Subcutaneous abdominal adipose tissue (tissue), 5 donors: ENCODE data around the gene CHSY1.
A peak's percentile ranks its signal among the peaks of the same experiment; 100 is the strongest.

Source experiments
- H3K27ac ChIP-seq: one replicate; pipeline ENCODE4 v1.7.0; 2013; ENCODE audit warnings: low read depth, mild to moderate bottlenecking, inconsistent platforms, low read length, moderate library complexity
- H3K27me3 ChIP-seq, 5 donors: one replicate each; pipeline ENCODE4 v1.7.0; 2013; ENCODE audit warnings: low read length in 5 of 5, inconsistent platforms in 1 of 5; ENCODE audit not compliant: control insufficient read depth in 5 of 5, insufficient read depth in 4 of 5
- H3K36me3 ChIP-seq, 5 donors: one replicate each; pipeline ENCODE4 v1.7.0; 2013; ENCODE audit warnings: low read length in 5 of 5; ENCODE audit not compliant: control insufficient read depth in 5 of 5, insufficient read depth in 5 of 5
- H3K4me1 ChIP-seq, 5 donors: one replicate each; pipeline ENCODE4 v1.7.0; 2013; ENCODE audit warnings: low read length in 5 of 5, mild to moderate bottlenecking in 3 of 5, moderate library complexity in 1 of 5; ENCODE audit not compliant: control insufficient read depth in 5 of 5, insufficient read depth in 5 of 5
- H3K4me3 ChIP-seq, 5 donors: one replicate each; pipeline ENCODE4 v1.7.0; 2013; ENCODE audit warnings: low read length in 5 of 5, low read depth in 1 of 5
- H3K9ac ChIP-seq, 5 donors: one replicate each; pipeline ENCODE4 v1.7.0; 2013; ENCODE audit warnings: low read length in 5 of 5, mild to moderate bottlenecking in 4 of 5, moderate library complexity in 3 of 5
- H3K9me3 ChIP-seq, 5 donors: one replicate each; pipeline ENCODE4 v1.7.0; 2013; ENCODE audit warnings: low read length in 5 of 5; ENCODE audit not compliant: control insufficient read depth in 5 of 5
- donor health status: healthy.
- donor health status: healthy.
- donor health status: healthy.
- donor health status: healthy.
- donor health status: healthy.

CHSY1 gene

GRCh38 chr15:101203029-101203573 lies 48.7 kb downstream of the CHSY1 start:
- H3K9ac ChIP-seq: no peak overlapping the region
- peaks cover 5 to 41% (median 41%) of the 10 kb centered on the region in 5 donors for H3K4me1 ChIP-seq
- no peak overlapping the region for H3K27ac ChIP-seq
- no peak overlapping the region for H3K4me3 ChIP-seq
- no peaks in the 10 kb centered on the region for H3K9me3 ChIP-seq
- H3K27me3 ChIP-seq: no peaks in the 10 kb centered on the region
- no peaks in the 10 kb centered on the region for H3K36me3 ChIP-seq

GRCh38 chr15:101201411-101202174 lies 50.3 kb downstream of the CHSY1 start:
- no peaks in the 10 kb centered on the region for H3K27me3 ChIP-seq
- peaks cover 5 to 44% (median 35%) of the 10 kb centered on the region in 5 donors for H3K4me1 ChIP-seq
- no peaks in the 10 kb centered on the region for H3K9me3 ChIP-seq
- H3K4me3 ChIP-seq: peak overlapping the region in 2 of 5 donors; percentile 5 to 9
- H3K36me3 ChIP-seq: no peaks in the 10 kb centered on the region
- H3K27ac ChIP-seq: peak overlapping the region; percentile 46
- H3K9ac ChIP-seq: no peak overlapping the region

GRCh38 chr15:101200181-101200580 lies 51.7 kb downstream of the CHSY1 start:
- Histone ChIP-seq H3K4me1 (peaks cover 5 to 44% (median 35%) of the 10 kb centered on the region in 5 donors), H3K9ac (no peak overlapping the region)

GRCh38 chr15:101198800-101199199 lies 53.0 kb downstream of the CHSY1 start:
- peak overlapping the region; percentile 27 for H3K27ac ChIP-seq
- no peak overlapping the region for H3K9ac ChIP-seq
- H3K4me1 ChIP-seq: peaks cover 5 to 53% (median 46%) of the 10 kb centered on the region in 5 donors

More at GRCh38 chr15:101200181-101200580, 51.7 kb downstream of the CHSY1 start:
- peak overlapping the region; percentile 51 for H3K27ac ChIP-seq
- H3K4me3 ChIP-seq: no peak overlapping the region
- no peaks in the 10 kb centered on the region for H3K36me3 ChIP-seq
- H3K9me3 ChIP-seq: no peaks in the 10 kb centered on the region
- H3K27me3 ChIP-seq: no peaks in the 10 kb centered on the region

GRCh38 chr15:101198031-101198575 lies 53.7 kb downstream of the CHSY1 start:
- Histone ChIP-seq H3K36me3 (no peaks in the 10 kb centered on the region), H3K9ac (no peak overlapping the region), H3K27ac (no peak overlapping the region), H3K4me3 (no peak overlapping the region), H3K27me3 (no peaks in the 10 kb centered on the region), H3K4me1 (peaks cover 8 to 60% (median 53%) of the 10 kb centered on the region in 5 donors), H3K9me3 (no peaks in the 10 kb centered on the region)

More at GRCh38 chr15:101198800-101199199, 53.0 kb downstream of the CHSY1 start:
- no peaks in the 10 kb centered on the region for H3K36me3 ChIP-seq
- no peaks in the 10 kb centered on the region for H3K9me3 ChIP-seq
- H3K4me3 ChIP-seq: no peak overlapping the region
- H3K27me3 ChIP-seq: no peaks in the 10 kb centered on the region

- Histone ChIP-seq H3K9me3 (no peaks in the 10 kb centered on the region), H3K27ac (peak overlapping the region; percentile 8), H3K4me3 (peak overlapping the region in 1 of 5 donors; percentile 21), H3K4me1 (peaks cover 4 to 46% (median 41%) of the 10 kb centered on the region in 5 donors), H3K27me3 (no peaks in the 10 kb centered on the region), H3K36me3 (no peaks in the 10 kb centered on the region), H3K9ac (peak overlapping the region in 1 of 5 donors; percentile 29)
Measured at GRCh38 chr15:101194546-101195125, 57.2 kb downstream of the CHSY1 start.

- Histone ChIP-seq H3K4me1 (peaks cover 3 to 44% (median 40%) of the 10 kb centered on the region in 5 donors), H3K27me3 (no peaks in the 10 kb centered on the region), H3K27ac (peak overlapping the region; percentile 8), H3K9ac (peak overlapping the region in 1 of 5 donors; percentile 29), H3K9me3 (no peaks in the 10 kb centered on the region), H3K4me3 (peak overlapping the region; percentile 2 to 58 (median 29)), H3K36me3 (no peaks in the 10 kb centered on the region)
Measured at GRCh38 chr15:101193806-101194545, 57.9 kb downstream of the CHSY1 start.

GRCh38 chr15:101193120-101193644 lies 58.7 kb downstream of the CHSY1 start:
- Histone ChIP-seq H3K4me3 (peak overlapping the region in 4 of 5 donors; percentile 29 to 58 (median 40)), H3K27ac (peak overlapping the region; percentile 14), H3K9me3 (no peaks in the 10 kb centered on the region), H3K4me1 (peaks cover 5 to 44% (median 38%) of the 10 kb centered on the region in 5 donors), H3K27me3 (no peaks in the 10 kb centered on the region), H3K9ac (peak overlapping the region in 2 of 5 donors; percentile 30 to 42), H3K36me3 (no peaks in the 10 kb centered on the region)

- peaks cover 9 to 47% (median 45%) of the 10 kb centered on the region in 5 donors for H3K4me1 ChIP-seq
- no peaks in the 10 kb centered on the region for H3K9me3 ChIP-seq
- H3K4me3 ChIP-seq: no peak overlapping the region
- H3K9ac ChIP-seq: no peak overlapping the region
- H3K27me3 ChIP-seq: no peaks in the 10 kb centered on the region
- peak overlapping the region; percentile 42 for H3K27ac ChIP-seq
- H3K36me3 ChIP-seq: no peaks in the 10 kb centered on the region
Measured at GRCh38 chr15:101192081-101192480, 59.8 kb downstream of the CHSY1 start.
